Measurements from ENCODE around the gene KIAA1586.
"Not testable (repeated sequence)": the region's sequence is repeated elsewhere in the genome, so short reads cannot be mapped to it uniquely, and the experiment has no call there.

The KIAA1586 gene

GRCh38 chr6:57044061-57044460, 2.4 kb upstream of the KIAA1586 start:
- H3K4me3 ChIP-seq (ENCODE audit: low read depth, low read length); H3K27me3 ChIP-seq (ENCODE audit: control insufficient read depth, insufficient read depth, low read length); H3K36me3 ChIP-seq (ENCODE audit: control insufficient read depth, insufficient read depth, low read length); H3K27ac ChIP-seq (ENCODE audit: low read depth, low read length); H3K9ac ChIP-seq (ENCODE audit: low read depth, low read length); H3K9me3 ChIP-seq (ENCODE audit: control insufficient read depth, insufficient read depth, low read length); H3K4me1 ChIP-seq (ENCODE audit: control insufficient read depth, insufficient read depth, low read length): not testable (repeated sequence)

GRCh38 chr6:57044568-57044967, 1.9 kb upstream of the KIAA1586 start:
- Histone ChIP-seq H3K27ac (ENCODE audit: low read depth, low read length) (no peak overlapping the region), H3K27me3 (ENCODE audit: control insufficient read depth, insufficient read depth, low read length) (no peaks in the 10 kb centered on the region), H3K4me3 (ENCODE audit: low read depth, low read length) (no peak overlapping the region), H3K9ac (ENCODE audit: low read depth, low read length) (no peak overlapping the region), H3K4me1 (ENCODE audit: control insufficient read depth, insufficient read depth, low read length) (no peaks in the 10 kb centered on the region), H3K36me3 (ENCODE audit: control insufficient read depth, insufficient read depth, low read length) (peaks cover 8% of the 10 kb centered on the region), H3K9me3 (ENCODE audit: control insufficient read depth, insufficient read depth, low read length) (no peaks in the 10 kb centered on the region)

GRCh38 chr6:57047257-57047585, 728 bp downstream of the KIAA1586 start:
- H3K4me1 ChIP-seq (ENCODE audit: control insufficient read depth, insufficient read depth, low read length); H3K27me3 ChIP-seq (ENCODE audit: control insufficient read depth, insufficient read depth, low read length); H3K9ac ChIP-seq (ENCODE audit: low read depth, low read length); H3K27ac ChIP-seq (ENCODE audit: low read depth, low read length); H3K9me3 ChIP-seq (ENCODE audit: control insufficient read depth, insufficient read depth, low read length); H3K4me3 ChIP-seq (ENCODE audit: low read depth, low read length): not testable (repeated sequence)
- peaks cover 29% of the 10 kb centered on the region for H3K36me3 ChIP-seq (ENCODE audit: control insufficient read depth, insufficient read depth, low read length)

- not testable (repeated sequence) for H3K27me3 ChIP-seq (ENCODE audit: control insufficient read depth, insufficient read depth, low read length); H3K9ac ChIP-seq (ENCODE audit: low read depth, low read length); H3K27ac ChIP-seq (ENCODE audit: low read depth, low read length); H3K4me1 ChIP-seq (ENCODE audit: control insufficient read depth, insufficient read depth, low read length); H3K9me3 ChIP-seq (ENCODE audit: control insufficient read depth, insufficient read depth, low read length)
- peaks cover 35% of the 10 kb centered on the region for H3K36me3 ChIP-seq (ENCODE audit: control insufficient read depth, insufficient read depth, low read length)
- H3K4me3 ChIP-seq (ENCODE audit: low read depth, low read length) = peak overlapping the region; percentile 44
Measured at GRCh38 chr6:57047859-57048258, 1.4 kb downstream of the KIAA1586 start.

- Histone ChIP-seq H3K4me1 (ENCODE audit: control insufficient read depth, insufficient read depth, low read length) (no peaks in the 10 kb centered on the region), H3K27me3 (ENCODE audit: control insufficient read depth, insufficient read depth, low read length) (no peaks in the 10 kb centered on the region), H3K27ac (ENCODE audit: low read depth, low read length) (no peak overlapping the region), H3K36me3 (ENCODE audit: control insufficient read depth, insufficient read depth, low read length) (peaks cover 42% of the 10 kb centered on the region), H3K4me3 (ENCODE audit: low read depth, low read length) (no peak overlapping the region), H3K9ac (ENCODE audit: low read depth, low read length) (no peak overlapping the region), H3K9me3 (ENCODE audit: control insufficient read depth, insufficient read depth, low read length) (no peaks in the 10 kb centered on the region)
Measured at GRCh38 chr6:57048577-57048976, 2.1 kb downstream of the KIAA1586 start.

- Histone ChIP-seq H3K9ac (ENCODE audit: low read depth, low read length) (no peak overlapping the region), H3K27me3 (ENCODE audit: control insufficient read depth, insufficient read depth, low read length) (no peaks in the 10 kb centered on the region), H3K27ac (ENCODE audit: low read depth, low read length) (no peak overlapping the region), H3K9me3 (ENCODE audit: control insufficient read depth, insufficient read depth, low read length) (no peaks in the 10 kb centered on the region), H3K4me3 (ENCODE audit: low read depth, low read length) (no peak overlapping the region), H3K36me3 (ENCODE audit: control insufficient read depth, insufficient read depth, low read length) (peaks cover 13% of the 10 kb centered on the region), H3K4me1 (ENCODE audit: control insufficient read depth, insufficient read depth, low read length) (no peaks in the 10 kb centered on the region)
Measured at GRCh38 chr6:57063847-57064246, 17.4 kb downstream of the KIAA1586 start.

GRCh38 chr6:57064809-57065208, 18.3 kb downstream of the KIAA1586 start:
- Histone ChIP-seq H3K27ac (ENCODE audit: low read depth, low read length) (no peak overlapping the region), H3K4me1 (ENCODE audit: control insufficient read depth, insufficient read depth, low read length) (peaks cover 8% of the 10 kb centered on the region), H3K36me3 (ENCODE audit: control insufficient read depth, insufficient read depth, low read length) (peaks cover 9% of the 10 kb centered on the region), H3K9me3 (ENCODE audit: control insufficient read depth, insufficient read depth, low read length) (no peaks in the 10 kb centered on the region), H3K9ac (ENCODE audit: low read depth, low read length) (no peak overlapping the region), H3K27me3 (ENCODE audit: control insufficient read depth, insufficient read depth, low read length) (no peaks in the 10 kb centered on the region), H3K4me3 (ENCODE audit: low read depth, low read length) (no peak overlapping the region)

- H3K9ac ChIP-seq (ENCODE audit: low read depth, low read length) = no peak overlapping the region
- H3K4me3 ChIP-seq (ENCODE audit: low read depth, low read length) = no peak overlapping the region
- H3K4me1 ChIP-seq (ENCODE audit: control insufficient read depth, insufficient read depth, low read length) = peaks cover 16% of the 10 kb centered on the region
- H3K27ac ChIP-seq (ENCODE audit: low read depth, low read length) = no peak overlapping the region
- peaks cover 4% of the 10 kb centered on the region; the same call in 1 of the 2 replicates for H3K36me3 ChIP-seq (ENCODE audit: control insufficient read depth, insufficient read depth, low read length)
- no peaks in the 10 kb centered on the region for H3K27me3 ChIP-seq (ENCODE audit: control insufficient read depth, insufficient read depth, low read length)
- H3K9me3 ChIP-seq (ENCODE audit: control insufficient read depth, insufficient read depth, low read length) = peaks cover 4% of the 10 kb centered on the region; the same call in 1 of the 2 replicates
Measured at GRCh38 chr6:57068061-57068460, 21.6 kb downstream of the KIAA1586 start.

- H3K27ac ChIP-seq (ENCODE audit: low read depth, low read length) = no peak overlapping the region
- no peak overlapping the region for H3K4me3 ChIP-seq (ENCODE audit: low read depth, low read length)
- H3K9ac ChIP-seq (ENCODE audit: low read depth, low read length) = no peak overlapping the region
- peaks cover 4% of the 10 kb centered on the region; the same call in 1 of the 2 replicates for H3K9me3 ChIP-seq (ENCODE audit: control insufficient read depth, insufficient read depth, low read length)
- H3K27me3 ChIP-seq (ENCODE audit: control insufficient read depth, insufficient read depth, low read length) = no peaks in the 10 kb centered on the region
- peaks cover 4% of the 10 kb centered on the region; the same call in 1 of the 2 replicates for H3K36me3 ChIP-seq (ENCODE audit: control insufficient read depth, insufficient read depth, low read length)
- peaks cover 22% of the 10 kb centered on the region for H3K4me1 ChIP-seq (ENCODE audit: control insufficient read depth, insufficient read depth, low read length)
Measured at GRCh38 chr6:57069228-57069627, 22.7 kb downstream of the KIAA1586 start.

GRCh38 chr6:57069920-57070331, 23.4 kb downstream of the KIAA1586 start:
- peaks cover 4% of the 10 kb centered on the region; the same call in 1 of the 2 replicates for H3K9me3 ChIP-seq (ENCODE audit: control insufficient read depth, insufficient read depth, low read length)
- H3K27me3 ChIP-seq (ENCODE audit: control insufficient read depth, insufficient read depth, low read length) = no peaks in the 10 kb centered on the region
- no peak overlapping the region for H3K27ac ChIP-seq (ENCODE audit: low read depth, low read length)
- H3K36me3 ChIP-seq (ENCODE audit: control insufficient read depth, insufficient read depth, low read length) = peaks cover 4% of the 10 kb centered on the region; the same call in 1 of the 2 replicates
- H3K4me3 ChIP-seq (ENCODE audit: low read depth, low read length) = 0 out of 2 replicates have a peak overlapping the region, but pooled peaks have one; percentile 24
- H3K9ac ChIP-seq (ENCODE audit: low read depth, low read length) = no peak overlapping the region
- peaks cover 26% of the 10 kb centered on the region for H3K4me1 ChIP-seq (ENCODE audit: control insufficient read depth, insufficient read depth, low read length)

- H3K4me3 ChIP-seq (ENCODE audit: low read depth, low read length) = no peak overlapping the region
- H3K9ac ChIP-seq (ENCODE audit: low read depth, low read length) = no peak overlapping the region
- peaks cover 4% of the 10 kb centered on the region; the same call in 1 of the 2 replicates for H3K9me3 ChIP-seq (ENCODE audit: control insufficient read depth, insufficient read depth, low read length)
- H3K36me3 ChIP-seq (ENCODE audit: control insufficient read depth, insufficient read depth, low read length) = no peaks in the 10 kb centered on the region
- peaks cover 26% of the 10 kb centered on the region for H3K4me1 ChIP-seq (ENCODE audit: control insufficient read depth, insufficient read depth, low read length)
- H3K27me3 ChIP-seq (ENCODE audit: control insufficient read depth, insufficient read depth, low read length) = no peaks in the 10 kb centered on the region
- H3K27ac ChIP-seq (ENCODE audit: low read depth, low read length) = no peak overlapping the region
Measured at GRCh38 chr6:57072108-57072507, 25.6 kb downstream of the KIAA1586 start.

GRCh38 chr6:57074383-57074782, 27.9 kb downstream of the KIAA1586 start:
- Histone ChIP-seq H3K27ac (ENCODE audit: low read depth, low read length) (no peak overlapping the region), H3K9ac (ENCODE audit: low read depth, low read length) (no peak overlapping the region), H3K9me3 (ENCODE audit: control insufficient read depth, insufficient read depth, low read length) (peaks cover 4% of the 10 kb centered on the region; the same call in 1 of the 2 replicates), H3K36me3 (ENCODE audit: control insufficient read depth, insufficient read depth, low read length) (no peaks in the 10 kb centered on the region), H3K4me3 (ENCODE audit: low read depth, low read length) (no peak overlapping the region), H3K27me3 (ENCODE audit: control insufficient read depth, insufficient read depth, low read length) (no peaks in the 10 kb centered on the region), H3K4me1 (ENCODE audit: control insufficient read depth, insufficient read depth, low read length) (peaks cover 22% of the 10 kb centered on the region)

All from HUES48 (cell line).